RCC 7860 (cell line): ENCODE data around the gene GABPB1.
A peak's percentile ranks its signal among the peaks of the same experiment; 100 is the strongest.
"Not testable (repeated sequence)": the region's sequence is repeated elsewhere in the genome, so short reads cannot be mapped to it uniquely, and the experiment has no call there.

ENCODE experiments used
- DNase-seq: peaks from one replicate; pipeline ENCODE4 v3.0.0-alpha.2; 2015; ENCODE audit warnings: low spot score
- FAIRE-seq: peaks from 2 replicates; lab custom pipeline; 2012; peaks lifted over from hg19 to GRCh38; lab: Jason Lieb, UNC

GABPB1 gene

GRCh38 chr15:50354838-50355618 is at the start of gene GABPB1:
TSS of gene GABPB1 (minus strand) at chr15:50355198. CDS start at chr15:50309798, 45,400 bp downstream.
- DNase-seq = peak; percentile 70
- FAIRE-seq = no peak

- not testable (repeated sequence) for DNase-seq, FAIRE-seq
Measured at GRCh38 chr15:50391561-50391960, 36.6 kb upstream of the GABPB1 start.

GRCh38 chr15:50390554-50391264 is 35.7 kb upstream of the GABPB1 start:
- no peak for DNase-seq
- FAIRE-seq = no peak

GRCh38 chr15:50382408-50382807 is 27.4 kb upstream of the GABPB1 start:
- DNase-seq, FAIRE-seq: not testable (repeated sequence)

- DNase-seq = no peak
- no peak for FAIRE-seq
Measured at GRCh38 chr15:50381438-50381837, 26.4 kb upstream of the GABPB1 start.

GRCh38 chr15:50380089-50380488 is 25.1 kb upstream of the GABPB1 start:
- FAIRE-seq = no peak
- DNase-seq = no peak

GRCh38 chr15:50379413-50379812 is 24.4 kb upstream of the GABPB1 start:
- DNase-seq, FAIRE-seq: not testable (repeated sequence)

- DNase-seq (no peak), FAIRE-seq (no peak)
Measured at GRCh38 chr15:50378776-50379175, 23.8 kb upstream of the GABPB1 start.

GRCh38 chr15:50377867-50378751 is 23.1 kb upstream of the GABPB1 start:
- FAIRE-seq (no peak), DNase-seq (no peak)

- not testable (repeated sequence) for FAIRE-seq
Measured at GRCh38 chr15:50369564-50369963, 14.6 kb upstream of the GABPB1 start.

GRCh38 chr15:50365971-50366370 is 11.0 kb upstream of the GABPB1 start:
- no peak for DNase-seq
- FAIRE-seq = no peak

More at GRCh38 chr15:50369564-50369963, 14.6 kb upstream of the GABPB1 start:
- not testable (repeated sequence) for DNase-seq

GRCh38 chr15:50365570-50365969 is 10.6 kb upstream of the GABPB1 start:
- no peak for FAIRE-seq
- no peak for DNase-seq

- DNase-seq = no peak
- no peak for FAIRE-seq
Measured at GRCh38 chr15:50363612-50364011, 8.6 kb upstream of the GABPB1 start.

- DNase-seq (no peak), FAIRE-seq (no peak)
Measured at GRCh38 chr15:50361756-50362155, 6.8 kb upstream of the GABPB1 start.

GRCh38 chr15:50358845-50359244 is 3.8 kb upstream of the GABPB1 start:
- DNase-seq (peak; percentile 60), FAIRE-seq (peak; percentile 25)

GRCh38 chr15:50355980-50356379 is 982 bp upstream of the GABPB1 start:
- no peak for FAIRE-seq
- DNase-seq = no peak

- no peak for DNase-seq
- FAIRE-seq = no peak
Measured at GRCh38 chr15:50355619-50355905, 564 bp upstream of the GABPB1 start.

- FAIRE-seq (no peak), DNase-seq (peak; percentile 69)
Measured at GRCh38 chr15:50353975-50354837, 792 bp downstream of the GABPB1 start.

GRCh38 chr15:50353251-50353974 is 1.6 kb downstream of the GABPB1 start:
- peak; percentile 55 for DNase-seq
- no peak for FAIRE-seq

GRCh38 chr15:50350621-50351020 is 4.4 kb downstream of the GABPB1 start:
- no peak for FAIRE-seq

More at GRCh38 chr15:50350621-50351020, 4.4 kb downstream of the GABPB1 start:
- no peak for DNase-seq
